Hepatocyte (in vitro differentiated cells): ENCODE results near the gene SLC35C1. TPM values are rescaled to one million over a fixed set of nuclear protein-coding genes. Genes with fewer than 3 reads are reported as not detected.

Experiments used
- DNase-seq: peaks from one replicate; pipeline ENCODE4 v3.0.0-alpha.2; 2016; ENCODE audit warnings: low spot score
- H2AFZ ChIP-seq: fragments of 200-600 bp; sonication (generic); 2 replicates; pipeline ENCODE4 v1.6.0; 2016; ENCODE audit warnings: antibody characterized with exemption, mild to moderate bottlenecking
- H3K27ac ChIP-seq: fragments of 200-600 bp; sonication (generic); 2 replicates; pipeline ENCODE4 v1.5.1; 2016; ENCODE audit warnings: mild to moderate bottlenecking
- H3K27me3 ChIP-seq: fragments of 200-600 bp; sonication (generic); 2 replicates; pipeline ENCODE4 v1.6.1; 2016
- H3K36me3 ChIP-seq: fragments of 200-600 bp; sonication (generic); replicated peaks from 2 replicates; pipeline ENCODE4 v1.5.1; 2016; ENCODE audit warnings: low read depth; ENCODE audit not compliant: insufficient read depth
- H3K4me1 ChIP-seq: fragments of 200-600 bp; sonication (generic); 2 replicates; pipeline ENCODE4 v1.5.1; 2016; ENCODE audit warnings: mild to moderate bottlenecking, moderate library complexity; ENCODE audit not compliant: insufficient read depth
- H3K4me2 ChIP-seq: fragments of 200-600 bp; sonication (generic); 2 replicates; pipeline ENCODE4 v1.6.0; 2016
- H3K4me3 ChIP-seq: fragments of 200-600 bp; sonication (generic); 2 replicates; pipeline ENCODE4 v1.5.1; 2016; ENCODE audit warnings: mild to moderate bottlenecking
- H3K79me2 ChIP-seq: fragments of 200-600 bp; sonication (generic); 2 replicates; pipeline ENCODE4 v1.6.0; 2017; ENCODE audit warnings: mild to moderate bottlenecking
- H3K9me2 ChIP-seq: fragments of 200-600 bp; sonication (generic); replicated peaks from 2 replicates; pipeline ENCODE4 v1.6.0; 2017; ENCODE audit warnings: mild to moderate bottlenecking; ENCODE audit not compliant: insufficient read depth
- H3K9me3 ChIP-seq: fragments of 200-600 bp; sonication (generic); 2 replicates; pipeline ENCODE4 v1.5.1; 2016; ENCODE audit warnings: low read depth, mild to moderate bottlenecking
- H4K20me1 ChIP-seq: fragments of 200-600 bp; sonication (generic); 2 replicates; pipeline ENCODE4 v1.6.0; 2016; ENCODE audit warnings: mild to moderate bottlenecking; ENCODE audit not compliant: insufficient read depth, poor library complexity, severe bottlenecking
- EZH2 ChIP-seq: fragments of 200-600 bp; sonication (generic); IDR thresholded peaks from 2 replicates; pipeline ENCODE4 v1.6.1; 2016; ENCODE audit warnings: antibody characterized with exemption, mild to moderate bottlenecking, borderline replicate concordance
- EZH2phosphoT487 ChIP-seq: fragments of 200-600 bp; sonication (generic); IDR thresholded peaks from one replicate; pipeline ENCODE4 v1.6.1; 2018; ENCODE audit warnings: antibody characterized with exemption, mild to moderate bottlenecking, low read depth, moderate library complexity; ENCODE audit not compliant: unreplicated experiment, severe bottlenecking
- WGBS: methylation state at CpG from one replicate; pipeline ENCODE4 v1.1.6; 2016; ENCODE audit warnings: low lambda C conversion rate; ENCODE audit errors: missing lambda C conversion rate; 5-methylcytosine and 5-hydroxymethylcytosine counted together
- polyA plus RNA-seq: library from polyadenylated mRNA; unstranded; fragments of >200 nt; fragmentation: Nextera tagmentation; extraction: Ambion mirVana; gene quantifications from 2 replicates; pipeline ENCODE4 v1.2.1, GENCODE V29; 2016
- total RNA-seq: library from RNA; depleted of rRNA; stranded (reverse); fragments of >200 nt; gene quantifications from 2 replicates; pipeline ENCODE4 v1.2.3, GENCODE V29; 2014
- TF ChIP-seq, protein P1 (sequence below): fragments of 200-600 bp; sonication (generic); IDR thresholded peaks from 2 replicates; pipeline ENCODE4 v1.5.1; 2016; ENCODE audit warnings: antibody characterized with exemption, mild to moderate bottlenecking; ENCODE audit not compliant: poor library complexity

SLC35C1 gene
- total and polyA plus RNA-seq, 2 experiments from 2014 or later, result 12.7 to 22.1 TPM

GRCh38 chr11:45778341-45778740 is 26.6 kb upstream of the SLC35C1 start:
- Histone ChIP-seq H3K9me3 (no peaks in the 10 kb centered on the region), H3K4me3 (no peak overlapping the region), H3K36me3 (no peaks in the 10 kb centered on the region), H3K4me1 (no peaks in the 10 kb centered on the region), H3K79me2 (no peaks in the 10 kb centered on the region), H3K4me2 (no peak overlapping the region), H4K20me1 (no peaks in the 10 kb centered on the region), H3K9me2 (no peaks in the 10 kb centered on the region), H3K27ac (no peak overlapping the region), H2AFZ (no peak overlapping the region), H3K27me3 (no peaks in the 10 kb centered on the region)
- no peak for TF ChIP-seq EZH2phosphoT487
- no peak for TF ChIP-seq EZH2
- TF ChIP-seq, protein P1, sequence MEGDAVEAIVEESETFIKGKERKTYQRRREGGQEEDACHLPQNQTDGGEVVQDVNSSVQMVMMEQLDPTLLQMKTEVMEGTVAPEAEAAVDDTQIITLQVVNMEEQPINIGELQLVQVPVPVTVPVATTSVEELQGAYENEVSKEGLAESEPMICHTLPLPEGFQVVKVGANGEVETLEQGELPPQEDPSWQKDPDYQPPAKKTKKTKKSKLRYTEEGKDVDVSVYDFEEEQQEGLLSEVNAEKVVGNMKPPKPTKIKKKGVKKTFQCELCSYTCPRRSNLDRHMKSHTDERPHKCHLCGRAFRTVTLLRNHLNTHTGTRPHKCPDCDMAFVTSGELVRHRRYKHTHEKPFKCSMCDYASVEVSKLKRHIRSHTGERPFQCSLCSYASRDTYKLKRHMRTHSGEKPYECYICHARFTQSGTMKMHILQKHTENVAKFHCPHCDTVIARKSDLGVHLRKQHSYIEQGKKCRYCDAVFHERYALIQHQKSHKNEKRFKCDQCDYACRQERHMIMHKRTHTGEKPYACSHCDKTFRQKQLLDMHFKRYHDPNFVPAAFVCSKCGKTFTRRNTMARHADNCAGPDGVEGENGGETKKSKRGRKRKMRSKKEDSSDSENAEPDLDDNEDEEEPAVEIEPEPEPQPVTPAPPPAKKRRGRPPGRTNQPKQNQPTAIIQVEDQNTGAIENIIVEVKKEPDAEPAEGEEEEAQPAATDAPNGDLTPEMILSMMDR, result no peak
- WGBS, result 86% methylated on average over 6 of the region's 6 CpGs
- DNase-seq, result no peak

GRCh38 chr11:45779602-45780001 is 25.3 kb upstream of the SLC35C1 start:
- Histone ChIP-seq H3K4me3 (no peak overlapping the region), H3K9me3 (no peaks in the 10 kb centered on the region), H2AFZ (no peak overlapping the region), H3K36me3 (no peaks in the 10 kb centered on the region), H3K27ac (no peak overlapping the region), H3K4me2 (no peak overlapping the region), H3K9me2 (no peaks in the 10 kb centered on the region), H3K79me2 (no peaks in the 10 kb centered on the region), H4K20me1 (no peaks in the 10 kb centered on the region), H3K27me3 (no peaks in the 10 kb centered on the region), H3K4me1 (no peaks in the 10 kb centered on the region)
- DNase-seq, result no peak
- 90% methylated on average over 5 of the region's 5 CpGs for WGBS
- TF ChIP-seq EZH2phosphoT487 (no peak), EZH2 (no peak)
- TF ChIP-seq, protein P1, result no peak

- TF ChIP-seq, protein P1, result no peak
- TF ChIP-seq EZH2phosphoT487, result no peak
- 89% methylated on average over 2 of the region's 2 CpGs for WGBS
Observed at GRCh38 chr11:45786272-45786671, 18.7 kb upstream of the SLC35C1 start.

DNA sequence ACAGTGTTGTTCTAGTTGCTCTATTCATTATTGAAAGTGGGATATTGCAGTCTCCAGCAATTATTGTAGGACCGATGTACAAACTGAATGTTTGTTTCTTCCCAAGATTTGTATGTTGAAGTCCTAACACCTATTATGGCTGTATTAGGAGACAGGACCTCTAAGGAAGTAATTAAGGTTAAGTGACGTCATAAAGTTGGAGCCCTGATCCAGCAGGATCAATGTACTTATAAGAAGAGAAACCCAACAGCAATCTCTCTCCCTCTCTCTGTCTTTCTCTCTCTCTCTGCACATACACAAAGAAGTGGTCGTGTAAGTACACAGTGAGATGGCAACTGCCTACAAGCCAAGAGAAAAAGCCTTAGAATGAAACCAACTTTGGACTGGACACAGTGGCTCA is 16.1 kb upstream of the SLC35C1 start:
- Histone ChIP-seq H3K27ac (no peak overlapping the region), H3K27me3 (no peaks in the 10 kb centered on the region), H2AFZ (no peak overlapping the region), H4K20me1 (no peaks in the 10 kb centered on the region), H3K9me3 (no peaks in the 10 kb centered on the region), H3K9me2 (no peaks in the 10 kb centered on the region), H3K4me3 (no peak overlapping the region), H3K4me2 (no peak overlapping the region), H3K79me2 (no peaks in the 10 kb centered on the region), H3K36me3 (no peaks in the 10 kb centered on the region), H3K4me1 (no peaks in the 10 kb centered on the region)
- DNase-seq, result no peak
- 79% methylated on average over 3 of the region's 3 CpGs for WGBS
- TF ChIP-seq EZH2, result no peak
- TF ChIP-seq, protein P1, result no peak
- no peak for TF ChIP-seq EZH2phosphoT487

More at GRCh38 chr11:45786272-45786671, 18.7 kb upstream of the SLC35C1 start:
- Histone ChIP-seq H2AFZ (no peak overlapping the region), H3K4me2 (no peak overlapping the region), H3K27me3 (no peaks in the 10 kb centered on the region), H4K20me1 (no peaks in the 10 kb centered on the region), H3K36me3 (no peaks in the 10 kb centered on the region), H3K9me2 (no peaks in the 10 kb centered on the region), H3K27ac (no peak overlapping the region), H3K4me3 (no peak overlapping the region), H3K79me2 (no peaks in the 10 kb centered on the region), H3K9me3 (no peaks in the 10 kb centered on the region), H3K4me1 (no peaks in the 10 kb centered on the region)
- no peak for DNase-seq
